ENCODE data around the gene LYPD6B.
A peak's percentile ranks its signal among the peaks of the same experiment; 100 is the strongest.

The LYPD6B gene

GRCh38 chr2:149002378-149002890 is 36.1 kb upstream of the LYPD6B start:
- no peak for DNase-seq (ENCODE audit: low read depth)
- TF ChIP-seq CTCF (IDR thresholded peaks at IDR 0.05; ENCODE audit: control insufficient read depth, extremely low read depth, insufficient read depth) = no peak
- no peak overlapping the region for H3K4me3 ChIP-seq (ENCODE audit: low read depth, low read length)

- TF ChIP-seq CTCF (IDR thresholded peaks at IDR 0.05; ENCODE audit: control insufficient read depth, extremely low read depth, insufficient read depth) = no peak
- no peak overlapping the region for H3K4me3 ChIP-seq (ENCODE audit: low read depth, low read length)
- no peak for DNase-seq (ENCODE audit: low read depth)
Measured at GRCh38 chr2:149002891-149003740, 35.4 kb upstream of the LYPD6B start.

- DNase-seq (ENCODE audit: low read depth) = no peak
- TF ChIP-seq CTCF (IDR thresholded peaks at IDR 0.05; ENCODE audit: control insufficient read depth, extremely low read depth, insufficient read depth) = no peak
- H3K4me3 ChIP-seq (ENCODE audit: low read depth, low read length) = no peak overlapping the region
Measured at GRCh38 chr2:149004836-149005235, 33.7 kb upstream of the LYPD6B start.

- no peak for TF ChIP-seq CTCF (IDR thresholded peaks at IDR 0.05; ENCODE audit: control insufficient read depth, extremely low read depth, insufficient read depth)
- DNase-seq (ENCODE audit: low read depth) = peak; percentile 56
Measured at GRCh38 chr2:149005471-149006077, 32.9 kb upstream of the LYPD6B start.

GRCh38 chr2:149006883-149007543 is 31.5 kb upstream of the LYPD6B start:
- TF ChIP-seq CTCF (IDR thresholded peaks at IDR 0.05; ENCODE audit: control insufficient read depth, extremely low read depth, insufficient read depth) = no peak
- DNase-seq (ENCODE audit: low read depth) = peak; percentile 57
- no peak overlapping the region for H3K4me3 ChIP-seq (ENCODE audit: low read depth, low read length)

More at GRCh38 chr2:149005471-149006077, 32.9 kb upstream of the LYPD6B start:
- no peak overlapping the region for H3K4me3 ChIP-seq (ENCODE audit: low read depth, low read length)

- no peak for TF ChIP-seq CTCF (IDR thresholded peaks at IDR 0.05; ENCODE audit: control insufficient read depth, extremely low read depth, insufficient read depth)
- no peak for DNase-seq (ENCODE audit: low read depth)
Measured at GRCh38 chr2:149008381-149008780, 30.1 kb upstream of the LYPD6B start.

More at GRCh38 chr2:149008381-149008780, 30.1 kb upstream of the LYPD6B start:
- no peak overlapping the region for H3K4me3 ChIP-seq (ENCODE audit: low read depth, low read length)
